GM21447 (cell line): Measurements from ENCODE around the gene CCNG1.
"Not testable (repeated sequence)": the region's sequence is repeated elsewhere in the genome, so short reads cannot be mapped to it uniquely, and the experiment has no call there.

Source experiments
- ATAC-seq: cut with Tn5 transposase; IDR thresholded peaks from one replicate; pipeline ENCODE4 v1.9.1; 2021; ENCODE audit not compliant: unreplicated experiment

Gene CCNG1

DNA sequence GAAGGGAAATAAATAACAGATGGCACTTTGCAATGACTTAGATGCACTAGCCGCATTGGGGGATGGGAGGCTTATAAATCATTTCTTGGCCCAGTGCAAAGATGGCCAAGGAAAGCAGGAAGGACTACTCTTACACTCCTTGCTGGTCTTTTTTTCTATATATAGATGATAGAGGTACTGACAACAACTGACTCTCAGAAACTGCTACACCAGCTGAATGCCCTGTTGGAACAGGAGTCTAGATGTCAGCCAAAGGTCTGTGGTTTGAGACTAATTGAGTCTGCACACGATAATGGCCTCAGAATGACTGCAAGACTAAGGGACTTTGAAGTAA lies 1.7 kb downstream of the CCNG1 start:
- no peak for ATAC-seq

GRCh38 chr5:163440954-163441353 lies 3.6 kb downstream of the CCNG1 start:
- ATAC-seq, result no peak

- ATAC-seq, result no peak
Measured at GRCh38 chr5:163444526-163444925, 7.1 kb downstream of the CCNG1 start.

- no peak for ATAC-seq
Measured at GRCh38 chr5:163445345-163445744, 8.0 kb downstream of the CCNG1 start.

DNA sequence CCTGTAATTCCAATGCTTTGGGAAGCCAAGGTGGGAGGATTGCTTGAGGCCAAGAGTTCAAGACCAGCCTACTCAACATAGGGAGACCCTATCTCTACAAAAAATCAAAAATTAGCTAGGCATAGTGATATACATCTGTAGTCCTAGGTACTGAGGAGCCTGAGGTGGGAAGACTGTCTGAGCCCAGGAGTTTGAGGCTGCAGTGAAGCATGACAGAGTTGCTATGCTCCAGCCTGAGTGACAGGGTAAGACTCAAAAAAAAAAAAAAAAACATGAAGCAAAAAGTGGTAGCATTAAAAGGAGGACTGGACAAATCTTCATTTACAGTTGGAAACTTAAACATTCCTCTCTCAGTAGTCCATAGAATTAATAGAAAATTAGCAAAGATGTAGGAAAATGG lies 9.8 kb downstream of the CCNG1 start:
- no peak for ATAC-seq

DNA sequence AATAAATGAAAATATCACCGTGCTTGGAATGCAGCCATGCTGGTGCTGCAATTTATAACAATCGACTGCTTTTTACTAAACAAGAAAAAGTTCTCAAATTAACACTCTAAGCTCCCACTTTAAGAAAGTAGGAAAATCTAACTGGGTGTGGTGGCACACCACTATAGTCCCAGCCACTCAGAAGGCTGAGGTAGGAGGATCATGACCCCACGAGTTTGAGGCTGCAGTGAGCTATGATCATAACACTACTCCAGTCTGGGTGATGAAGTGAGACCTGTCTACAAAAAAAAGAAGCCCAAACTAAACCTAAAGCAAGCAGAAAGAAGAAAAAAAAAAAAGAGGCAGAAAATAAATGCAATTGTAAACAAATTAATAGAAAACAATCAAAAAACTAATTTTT lies 10.5 kb downstream of the CCNG1 start:
- ATAC-seq, result no peak

DNA sequence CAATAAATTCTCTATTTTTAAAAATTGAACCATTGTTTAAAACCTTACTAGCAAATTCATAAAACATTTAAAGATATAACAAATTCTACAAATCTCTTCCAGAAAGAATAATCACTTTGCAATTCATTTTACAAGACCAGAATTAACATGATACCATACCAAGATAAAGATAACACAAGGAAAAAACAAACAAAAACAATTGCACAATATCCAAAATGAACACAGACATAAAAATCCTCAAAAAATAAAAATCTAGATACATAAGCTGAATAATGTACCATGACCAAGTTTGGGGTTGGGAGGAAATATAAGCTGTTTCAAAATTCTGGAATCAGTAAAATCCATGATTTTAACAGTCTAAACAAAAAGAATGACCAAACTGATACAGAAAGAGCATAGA lies 11.1 kb downstream of the CCNG1 start:
- no peak for ATAC-seq

DNA sequence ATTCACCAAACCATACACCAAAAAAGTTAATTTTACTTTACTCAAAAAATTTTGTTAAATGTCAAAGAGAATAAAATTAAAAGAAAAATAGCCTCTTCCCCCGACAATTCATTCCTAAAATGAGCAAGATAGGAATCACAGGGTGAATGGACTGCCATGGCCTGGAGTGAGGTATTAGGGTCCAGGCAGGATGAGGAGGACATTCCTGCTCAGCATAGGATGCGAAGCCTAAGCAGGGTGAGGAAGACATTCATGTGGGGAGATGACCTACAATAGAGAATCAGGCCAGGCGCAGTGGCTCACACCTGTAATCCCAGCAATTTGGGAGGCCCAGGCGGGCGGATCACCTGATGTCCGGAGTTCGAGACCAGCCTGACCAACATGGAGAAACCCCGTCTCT lies 14.1 kb downstream of the CCNG1 start:
- no peak for ATAC-seq

DNA sequence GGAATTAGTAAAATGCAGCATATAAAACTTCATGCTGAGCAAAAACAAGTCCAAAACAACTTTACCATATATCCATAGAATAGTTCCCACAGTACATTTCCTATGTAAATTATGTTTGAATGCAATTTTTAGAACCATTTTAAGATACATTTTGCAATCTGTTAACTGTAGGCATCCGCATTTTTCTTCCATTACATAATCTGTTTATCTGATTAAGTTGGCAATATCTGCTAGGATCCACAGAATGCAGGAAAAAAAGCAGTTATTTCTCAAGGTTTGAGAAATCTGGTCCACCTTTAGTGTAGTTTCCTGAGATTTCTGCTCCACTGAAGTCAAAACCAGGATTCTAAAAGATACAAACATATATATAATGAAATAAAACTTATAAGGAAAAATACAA lies 16.3 kb downstream of the CCNG1 start:
- no peak for ATAC-seq

DNA sequence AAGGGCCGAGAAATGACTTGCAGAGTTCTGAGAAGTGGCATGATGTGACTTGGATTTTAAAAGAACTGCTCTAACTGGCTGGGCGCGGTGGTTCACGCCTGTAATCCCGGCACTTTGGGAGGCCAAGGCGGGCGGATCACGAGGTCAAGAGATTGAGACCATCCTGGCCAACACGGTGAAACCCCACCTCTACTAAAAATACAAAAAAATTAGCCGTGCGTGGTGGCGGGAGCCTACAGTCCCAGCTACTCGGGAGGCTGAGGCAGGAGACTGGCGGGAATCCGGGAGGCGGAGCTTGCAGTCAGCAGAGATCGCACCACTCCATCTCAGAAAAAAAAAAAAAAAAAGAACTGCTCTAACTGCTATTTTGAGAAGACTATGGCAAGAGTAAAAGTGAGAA lies 18.0 kb downstream of the CCNG1 start:
- ATAC-seq, result not testable (repeated sequence)

DNA sequence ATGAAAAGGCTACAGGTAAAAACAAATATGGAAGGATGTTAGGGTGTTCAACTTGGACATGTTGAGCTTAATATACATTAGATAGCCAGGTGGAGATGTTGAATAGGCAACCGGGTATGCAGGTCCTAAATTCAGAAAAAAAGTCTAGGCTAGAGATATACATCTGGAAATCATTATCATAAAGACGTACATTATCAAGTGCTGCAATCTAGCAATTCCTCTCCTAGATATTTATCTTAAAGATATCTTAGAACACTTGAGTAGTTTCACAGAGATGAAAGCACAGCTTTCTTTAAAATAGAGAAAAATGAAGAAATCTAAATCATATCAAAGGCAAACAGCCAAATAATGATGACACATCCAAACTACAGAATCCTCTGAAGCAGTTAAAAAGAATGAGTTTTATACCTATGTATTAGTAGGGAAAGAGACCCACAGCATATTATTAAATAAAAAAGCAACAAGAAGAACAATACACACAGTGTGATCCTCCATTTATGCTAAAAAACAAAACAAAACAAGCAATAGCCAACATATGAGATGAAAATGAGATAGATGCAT lies 18.7 kb downstream of the CCNG1 start:
- no peak for ATAC-seq

DNA sequence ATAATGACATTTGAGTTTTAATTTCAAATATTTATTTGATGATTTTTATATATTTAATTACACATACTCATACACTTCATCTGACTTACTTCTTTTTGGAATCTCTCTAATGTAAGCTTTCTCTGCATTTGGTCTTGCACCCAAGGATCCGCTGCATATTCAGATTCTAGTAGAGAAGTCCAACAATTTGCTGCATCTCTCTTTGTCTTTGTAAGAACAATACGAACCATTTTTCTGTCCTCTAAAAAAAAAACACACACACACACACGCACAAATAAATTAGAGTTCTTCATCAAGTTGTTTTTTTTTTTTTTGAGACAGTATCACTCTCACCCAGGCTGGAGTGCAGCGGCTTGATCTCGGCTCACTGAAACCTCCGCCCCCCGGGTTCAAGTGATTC lies 19.4 kb downstream of the CCNG1 start:
- no peak for ATAC-seq

GRCh38 chr5:163458778-163459385 lies 21.5 kb downstream of the CCNG1 start:
- ATAC-seq, result no peak

GRCh38 chr5:163459462-163459818 lies 22.0 kb downstream of the CCNG1 start:
- ATAC-seq, result peak; percentile 5

GRCh38 chr5:163459819-163460561 lies 22.6 kb downstream of the CCNG1 start, which contains the start of gene NUDCD2:
Gene NUDCD2 (minus strand): TSS chr5:163460102. CDS start chr5:163460050, 52 bp downstream.
- peak; percentile 79 for ATAC-seq

GRCh38 chr5:163460562-163461171 lies 23.3 kb downstream of the CCNG1 start, which contains the start of gene HMMR:
Gene HMMR (plus strand): TSS chr5:163460632. CDS start chr5:163460693, 61 bp downstream.
- ATAC-seq, result peak; percentile 2

GRCh38 chr5:163463063-163463435 lies 25.7 kb downstream of the CCNG1 start:
- no peak for ATAC-seq

DNA sequence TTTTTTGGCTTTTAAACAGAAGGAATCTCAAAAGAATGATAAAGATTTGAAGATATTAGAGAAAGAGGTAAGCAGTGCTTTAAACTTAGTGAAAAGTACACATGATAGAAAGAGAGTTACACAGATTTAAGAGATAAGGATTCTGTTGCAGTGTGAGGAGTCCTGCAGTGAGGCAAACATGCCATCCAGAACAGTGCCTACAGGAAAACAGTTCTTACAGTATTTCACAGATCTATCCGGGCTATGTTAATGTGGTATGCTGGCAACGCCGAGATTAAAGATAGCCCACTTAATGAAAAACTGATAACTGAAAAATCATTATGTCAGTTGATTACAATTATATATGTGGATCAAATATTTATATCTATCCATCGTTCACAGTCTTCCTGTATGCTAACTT lies 30.3 kb downstream of the CCNG1 start:
- ATAC-seq, result no peak

DNA sequence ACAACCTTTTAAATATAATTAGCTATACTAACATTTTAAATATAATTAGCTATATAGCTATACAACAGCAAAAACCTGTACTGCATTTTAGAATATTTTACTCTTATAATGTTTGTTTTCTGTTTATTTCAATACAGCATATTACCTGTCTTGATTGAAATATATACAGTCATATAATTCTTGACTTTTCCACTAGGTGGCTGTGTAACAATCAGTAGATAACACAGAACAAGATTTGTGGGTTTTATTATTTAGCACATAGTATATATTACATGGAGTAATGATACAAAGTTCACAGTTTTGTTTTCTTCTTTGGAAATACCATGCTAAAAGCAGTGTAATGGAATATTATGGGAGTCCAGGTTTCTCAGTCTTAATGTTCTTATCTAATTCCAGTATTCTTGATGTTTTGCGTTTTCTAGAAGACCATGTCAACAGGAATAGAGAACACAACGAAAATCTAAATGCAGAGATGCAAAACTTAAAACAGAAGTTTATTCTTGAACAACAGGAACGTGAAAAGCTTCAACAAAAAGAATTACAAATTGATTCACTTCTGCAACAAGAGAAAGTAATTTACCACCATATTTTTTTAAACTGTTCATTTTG lies 36.3 kb downstream of the CCNG1 start:
- no peak for ATAC-seq

GRCh38 chr5:163475411-163475810 lies 38.0 kb downstream of the CCNG1 start:
- no peak for ATAC-seq

- ATAC-seq, result no peak
Measured at GRCh38 chr5:163478126-163478981, 41.0 kb downstream of the CCNG1 start.
